ENCODE measurements around the gene PROKR2. TPM values are rescaled to one million over a fixed set of nuclear protein-coding genes. Genes with fewer than 3 reads are reported as not detected.

PROKR2 gene
- total RNA-seq, 4 donors from 2014 or later: not detected

DNA sequence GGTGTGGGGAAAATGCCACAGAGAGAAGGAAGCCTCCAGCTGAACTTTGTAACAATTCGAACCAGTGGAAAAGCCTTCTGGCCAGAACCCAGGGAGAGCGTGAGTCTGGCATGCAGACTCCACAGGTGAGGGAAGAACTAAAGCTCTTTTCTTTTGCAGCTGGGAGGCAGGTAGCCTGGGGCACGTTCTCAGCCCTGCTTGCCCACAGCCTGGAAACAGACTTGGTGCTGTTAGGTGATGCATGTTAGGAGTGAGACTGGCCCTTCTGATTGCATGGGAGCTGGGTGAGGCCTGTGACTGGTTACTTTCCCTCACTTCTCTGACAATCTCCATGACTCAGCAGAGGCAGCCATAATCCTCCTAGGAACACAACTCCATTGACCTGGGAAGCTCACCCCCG, 34.2 kb downstream of the PROKR2 start:
- H3K4me1 ChIP-seq: no peaks in the 10 kb centered on the region
- no peak overlapping the region for H3K4me3 ChIP-seq
- DNase-seq: no peak
- TF ChIP-seq, protein P1, sequence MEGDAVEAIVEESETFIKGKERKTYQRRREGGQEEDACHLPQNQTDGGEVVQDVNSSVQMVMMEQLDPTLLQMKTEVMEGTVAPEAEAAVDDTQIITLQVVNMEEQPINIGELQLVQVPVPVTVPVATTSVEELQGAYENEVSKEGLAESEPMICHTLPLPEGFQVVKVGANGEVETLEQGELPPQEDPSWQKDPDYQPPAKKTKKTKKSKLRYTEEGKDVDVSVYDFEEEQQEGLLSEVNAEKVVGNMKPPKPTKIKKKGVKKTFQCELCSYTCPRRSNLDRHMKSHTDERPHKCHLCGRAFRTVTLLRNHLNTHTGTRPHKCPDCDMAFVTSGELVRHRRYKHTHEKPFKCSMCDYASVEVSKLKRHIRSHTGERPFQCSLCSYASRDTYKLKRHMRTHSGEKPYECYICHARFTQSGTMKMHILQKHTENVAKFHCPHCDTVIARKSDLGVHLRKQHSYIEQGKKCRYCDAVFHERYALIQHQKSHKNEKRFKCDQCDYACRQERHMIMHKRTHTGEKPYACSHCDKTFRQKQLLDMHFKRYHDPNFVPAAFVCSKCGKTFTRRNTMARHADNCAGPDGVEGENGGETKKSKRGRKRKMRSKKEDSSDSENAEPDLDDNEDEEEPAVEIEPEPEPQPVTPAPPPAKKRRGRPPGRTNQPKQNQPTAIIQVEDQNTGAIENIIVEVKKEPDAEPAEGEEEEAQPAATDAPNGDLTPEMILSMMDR (IDR thresholded peaks at IDR 0.05): no peak
- TF ChIP-seq POLR2A (IDR thresholded peaks at IDR 0.05): no peak
- H3K27ac ChIP-seq: no peak overlapping the region
- H3K9me3 ChIP-seq: no peaks in the 10 kb centered on the region
- no peaks in the 10 kb centered on the region for H3K36me3 ChIP-seq
- no peaks in the 10 kb centered on the region for H3K27me3 ChIP-seq

DNA sequence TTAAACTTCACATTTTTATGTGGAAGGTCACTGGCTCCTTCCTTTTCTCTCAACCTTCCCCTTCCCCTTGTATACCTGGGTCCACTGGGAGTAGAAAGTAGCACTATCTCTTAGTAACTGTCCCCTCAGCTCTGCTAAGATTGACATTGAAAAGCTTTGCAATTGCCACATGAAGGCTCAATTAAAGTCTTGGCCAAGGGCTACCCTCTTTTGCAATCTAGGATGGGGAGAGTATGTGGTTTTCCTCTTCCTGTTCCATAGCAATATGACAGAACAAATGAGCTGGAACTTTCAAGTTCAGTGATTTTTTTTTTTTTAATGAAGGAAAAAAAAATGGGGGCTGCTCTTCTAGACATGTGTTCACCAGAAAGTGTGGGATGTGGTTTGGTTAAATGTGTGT, 37.1 kb downstream of the PROKR2 start:
- no peak for TF ChIP-seq POLR2A (IDR thresholded peaks at IDR 0.05)
- TF ChIP-seq, protein P1 (IDR thresholded peaks at IDR 0.05): no peak
- Histone ChIP-seq H3K27ac (no peak overlapping the region), H3K4me3 (no peak overlapping the region), H3K36me3 (no peaks in the 10 kb centered on the region), H3K27me3 (no peaks in the 10 kb centered on the region), H3K4me1 (no peaks in the 10 kb centered on the region), H3K9me3 (no peaks in the 10 kb centered on the region)
- no peak for DNase-seq

GRCh38 chr20:5272268-5272667, 44.5 kb downstream of the PROKR2 start:
- H3K4me3 ChIP-seq: no peak overlapping the region
- no peak for DNase-seq
- H3K27me3 ChIP-seq: no peaks in the 10 kb centered on the region
- H3K36me3 ChIP-seq: no peaks in the 10 kb centered on the region
- no peaks in the 10 kb centered on the region for H3K9me3 ChIP-seq
- no peaks in the 10 kb centered on the region for H3K4me1 ChIP-seq
- H3K27ac ChIP-seq: no peak overlapping the region
- TF ChIP-seq POLR2A (IDR thresholded peaks at IDR 0.05): no peak
- TF ChIP-seq, protein P1 (IDR thresholded peaks at IDR 0.05): no peak

- TF ChIP-seq, protein P1 (IDR thresholded peaks at IDR 0.05): no peak
- no peak for TF ChIP-seq POLR2A (IDR thresholded peaks at IDR 0.05)
- Histone ChIP-seq H3K9me3 (no peaks in the 10 kb centered on the region), H3K27me3 (no peaks in the 10 kb centered on the region), H3K4me3 (no peak overlapping the region), H3K36me3 (no peaks in the 10 kb centered on the region), H3K27ac (no peak overlapping the region), H3K4me1 (no peaks in the 10 kb centered on the region)
- no peak for DNase-seq
These were observed 46.2 kb downstream of the PROKR2 start for GRCh38 chr20:5270603-5271002.

- no peak for TF ChIP-seq POLR2A (IDR thresholded peaks at IDR 0.05)
- TF ChIP-seq, protein P1 (IDR thresholded peaks at IDR 0.05): no peak
- Histone ChIP-seq H3K9me3 (no peaks in the 10 kb centered on the region), H3K4me1 (no peaks in the 10 kb centered on the region), H3K27ac (no peak overlapping the region), H3K27me3 (no peaks in the 10 kb centered on the region), H3K36me3 (no peaks in the 10 kb centered on the region), H3K4me3 (no peak overlapping the region)
- DNase-seq: no peak
These were observed 48.3 kb downstream of the PROKR2 start for GRCh38 chr20:5268449-5268848.

DNA sequence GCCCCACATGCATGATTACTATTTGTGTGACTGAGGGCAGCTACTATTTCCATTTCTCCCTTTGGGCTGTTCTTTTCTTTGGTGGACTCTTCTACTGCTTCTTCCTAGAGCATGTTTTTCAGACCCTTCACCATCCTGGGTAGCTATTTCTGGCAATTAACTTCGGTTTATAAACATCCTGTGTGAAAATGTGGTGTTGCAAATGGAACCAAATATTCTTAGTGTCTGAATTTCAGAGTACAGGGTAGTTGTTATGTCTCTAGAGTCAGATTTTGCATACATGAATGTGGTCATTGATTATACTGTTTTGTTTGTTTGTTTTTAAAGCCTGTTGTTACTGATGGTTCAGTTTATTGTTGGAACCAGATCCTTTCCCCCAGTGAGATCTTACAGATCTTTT, 49.7 kb downstream of the PROKR2 start:
- TF ChIP-seq, protein P1 (IDR thresholded peaks at IDR 0.05): no peak
- no peak for TF ChIP-seq POLR2A (IDR thresholded peaks at IDR 0.05)

More for the DNA sequence above, 49.7 kb downstream of the PROKR2 start:
- Histone ChIP-seq H3K36me3 (no peaks in the 10 kb centered on the region), H3K27ac (no peak overlapping the region), H3K27me3 (no peaks in the 10 kb centered on the region), H3K9me3 (no peaks in the 10 kb centered on the region), H3K4me3 (no peak overlapping the region), H3K4me1 (no peaks in the 10 kb centered on the region)
- no peak for DNase-seq

All from Peyer's patch (tissue), 4 donors.